ENCODE data around the gene TMEM170A.
"Not testable (repeated sequence)": the region's sequence is repeated elsewhere in the genome, so short reads cannot be mapped to it uniquely, and the experiment has no call there.

TMEM170A gene

GRCh38 chr16:75446416-75446815, 18.1 kb downstream of the TMEM170A start:
- DNase-seq = no peak

- no peak for DNase-seq
Measured at GRCh38 chr16:75445298-75445697, 19.2 kb downstream of the TMEM170A start.

GRCh38 chr16:75443298-75443697, 21.2 kb downstream of the TMEM170A start:
- no peak for DNase-seq

GRCh38 chr16:75433732-75434413, 30.6 kb downstream of the TMEM170A start:
- DNase-seq = peak; percentile 63

- DNase-seq = peak; percentile 81
Measured at GRCh38 chr16:75432828-75433731, 31.4 kb downstream of the TMEM170A start, which contains the start of gene CFDP1. TSS of gene CFDP1 (minus strand) at chr16:75433503. CDS start at chr16:75433352, 151 bp downstream.

GRCh38 chr16:75429621-75430403, 34.7 kb downstream of the TMEM170A start:
- no peak for DNase-seq

- DNase-seq = not testable (repeated sequence)
Measured at GRCh38 chr16:75426524-75426923, 38.0 kb downstream of the TMEM170A start.

- DNase-seq = not testable (repeated sequence)
Measured at GRCh38 chr16:75424105-75424762, 40.3 kb downstream of the TMEM170A start.

- DNase-seq = no peak
Measured at GRCh38 chr16:75423723-75424104, 40.8 kb downstream of the TMEM170A start.

GRCh38 chr16:75421820-75422126, 42.7 kb downstream of the TMEM170A start:
- no peak for DNase-seq

GRCh38 chr16:75420987-75421819, 43.3 kb downstream of the TMEM170A start:
- DNase-seq = no peak

GRCh38 chr16:75416904-75417565, 47.5 kb downstream of the TMEM170A start:
- DNase-seq = no peak

GRCh38 chr16:75415169-75415905, 49.2 kb downstream of the TMEM170A start:
- no peak for DNase-seq

GRCh38 chr16:75413951-75414350, 50.5 kb downstream of the TMEM170A start:
- DNase-seq = no peak

- DNase-seq = no peak
Measured at GRCh38 chr16:75406943-75407342, 57.5 kb downstream of the TMEM170A start.

- DNase-seq = no peak
Measured at GRCh38 chr16:75402821-75403475, 61.5 kb downstream of the TMEM170A start.

- DNase-seq = no peak
Measured at GRCh38 chr16:75402159-75402820, 62.2 kb downstream of the TMEM170A start.

GRCh38 chr16:75401691-75402090, 62.8 kb downstream of the TMEM170A start:
- no peak for DNase-seq

- no peak for DNase-seq
Measured at GRCh38 chr16:75398333-75398732, 66.2 kb downstream of the TMEM170A start.

All from GOT3 (cell line).